HCT116 (cell line): ENCODE measurements around the gene GTF3C2. TPM values are rescaled to one million over a fixed set of nuclear protein-coding genes. Genes with fewer than 3 reads are reported as not detected.

Experiments used
- ATAC-seq: fragments of 200-7000 bp; cut with Tn5 transposase; 2 replicates; pipeline ENCODE4 v1.9.1; 2020; ENCODE audit warnings: mild to moderate bottlenecking, moderate library complexity
- Bru-seq: library from RNA; stranded (reverse); fragments of 400-500 nt; gene quantifications from one replicate; lab custom pipeline; 2021; lab: Mats Ljungman, UMichigan
- BruChase-seq, 2 experiments: library from RNA; stranded (reverse); fragments of 400-500 nt; gene quantifications; one replicate each; lab custom pipeline; 2021; lab: Mats Ljungman, UMichigan
- BruUV-seq: library from RNA; stranded (reverse); fragments of 400-500 nt; replicated peaks from 2 replicates; lab custom pipeline; 2021; lab: Mats Ljungman, UMichigan
- CTCF ChIA-PET: fragments of 300-600 bp; sonication (Branson Sonifier 250); formaldehyde crosslinking; loops from one replicate; lab custom pipeline; 2021; ENCODE audit warnings: antibody characterized with exemption; lab: Charles Lee
- POLR2A ChIA-PET: fragments of 300-600, 350-600 bp; sonication (Branson Sonifier 250); formaldehyde crosslinking; loops from one replicate; lab custom pipeline; 2021; ENCODE audit warnings: antibody characterized with exemption; lab: Charles Lee
- RAD21 ChIA-PET, 2 experiments: fragments of 300-600 bp; sonication (Branson Sonifier 250); formaldehyde crosslinking; loops; one replicate each; lab custom pipeline; 2023; ENCODE audit warnings: low total read pairs in 2 of 2; ENCODE audit not compliant: uncharacterized antibody in 2 of 2, unreplicated experiment in 2 of 2, low non-redundant PET in 1 of 2; lab: Charles Lee
- DNase-seq: peaks from one replicate; pipeline ENCODE4 v3.0.0-alpha.2; 2010; ENCODE audit warnings: low read depth, low spot score
- H2AFZ ChIP-seq: fragments of 200-600 bp; shearing (Covaris generic), sonication (generic); 2 replicates; pipeline ENCODE4 v1.6.1; 2017; ENCODE audit warnings: low read depth, mixed run types, mixed read lengths, antibody characterized with exemption, low read length; ENCODE audit not compliant: poor library complexity, severe bottlenecking
- H3K27ac ChIP-seq: 2 replicates; pipeline ENCODE4 v1.5.1; 2012; ENCODE audit warnings: low read depth, low read length
- H3K27me3 ChIP-seq: fragments of 200-600 bp; sonication (generic); 2 replicates; pipeline ENCODE4 v1.6.1; 2016; ENCODE audit warnings: mixed run types, low read length, mixed read lengths; ENCODE audit not compliant: insufficient read depth
- H3K36me3 ChIP-seq, 2 experiments: fragments of 200-500 bp in 1 of 2; fragments of 200-600 bp in 1 of 2; sonication (Bioruptor generic) in 1 of 2; sonication (generic) in 1 of 2; 2 replicates each; pipeline versions ENCODE4 v1.5.1 to v1.6.1; 2014 to 2016; ENCODE audit warnings: low read length in 2 of 2, inconsistent platforms in 1 of 2, mixed read lengths in 1 of 2, mixed run types in 1 of 2; ENCODE audit not compliant: insufficient read depth in 2 of 2, control insufficient read depth in 1 of 2
- H3K4me1 ChIP-seq, 2 experiments: fragments of 200-600 bp in 1 of 2; sonication (generic) in 1 of 2; 2 replicates each; pipeline versions ENCODE4 v1.5.1 to v1.6.1; 2012 to 2017; ENCODE audit warnings: low read length in 2 of 2, inconsistent platforms in 1 of 2, mild to moderate bottlenecking in 1 of 2, mixed read lengths in 1 of 2, mixed run types in 1 of 2, moderate library complexity in 1 of 2; ENCODE audit not compliant: insufficient read depth in 2 of 2, control insufficient read depth in 1 of 2
- H3K4me2 ChIP-seq: fragments of 200-600 bp; sonication (generic); 2 replicates; pipeline ENCODE4 v1.6.1; 2017; ENCODE audit warnings: mixed run types, low read length, mixed read lengths
- H3K4me3 ChIP-seq, 2 experiments: fragments of 200-600 bp in 1 of 2; sonication (generic) in 1 of 2; replicated peaks in 1 of 2; 2 replicates each; pipeline ENCODE4 v1.5.1; 2011 to 2016; ENCODE audit warnings: low read length in 2 of 2, control low read depth in 1 of 2, low read depth in 1 of 2, mild to moderate bottlenecking in 1 of 2, mixed read lengths in 1 of 2, mixed run types in 1 of 2
- H3K79me2 ChIP-seq: fragments of 200-600 bp; sonication (generic); 2 replicates; pipeline ENCODE4 v1.6.1; 2017; ENCODE audit warnings: mild to moderate bottlenecking, mixed run types, low read length, moderate library complexity, mixed read lengths; ENCODE audit not compliant: insufficient read depth
- H3K9ac ChIP-seq: fragments of 200-600 bp; sonication (generic); 2 replicates; pipeline ENCODE4 v1.6.1; 2016; ENCODE audit warnings: low read length, mixed read lengths
- H3K9me2 ChIP-seq: fragments of 200-600 bp; sonication (generic), shearing (Covaris generic); 2 replicates; pipeline ENCODE4 v1.6.1; 2017; ENCODE audit warnings: mixed run types, mild to moderate bottlenecking, moderate library complexity; ENCODE audit not compliant: insufficient read depth
- H3K9me3 ChIP-seq, 2 experiments: fragments of 200-500 bp in 1 of 2; fragments of 200-600 bp in 1 of 2; sonication (Bioruptor generic) in 1 of 2; sonication (generic) in 1 of 2; 2 replicates each; pipeline ENCODE4 v1.6.1; 2014 to 2017; ENCODE audit warnings: low read length in 2 of 2, mixed read lengths in 2 of 2, inconsistent platforms in 1 of 2, low read depth in 1 of 2, mild to moderate bottlenecking in 1 of 2, mixed run types in 1 of 2, moderate library complexity in 1 of 2; ENCODE audit not compliant: control insufficient read depth in 1 of 2, insufficient read depth in 1 of 2
- H4K20me1 ChIP-seq: fragments of 200-600 bp; sonication (generic), shearing (Covaris generic); 2 replicates; pipeline ENCODE4 v1.6.1; 2017; ENCODE audit warnings: mixed run types, mild to moderate bottlenecking, moderate library complexity; ENCODE audit not compliant: insufficient read depth
- CBX3 ChIP-seq: IDR thresholded peaks from 2 replicates; pipeline ENCODE4 v1.6.1; 2012; ENCODE audit warnings: low read depth
- CEBPB ChIP-seq: IDR thresholded peaks from 2 replicates; pipeline ENCODE4 v1.6.1; 2012; ENCODE audit warnings: low read depth
- EGR1 ChIP-seq: IDR thresholded peaks from 2 replicates; pipeline ENCODE4 v1.6.1; 2012; ENCODE audit warnings: low read depth
- FOSL1 ChIP-seq: IDR thresholded peaks from 2 replicates; pipeline ENCODE4 v1.6.1; 2012; ENCODE audit warnings: low read depth
- MAX ChIP-seq: IDR thresholded peaks from 2 replicates; pipeline ENCODE4 v1.6.1; 2012
- POLR2A ChIP-seq: IDR thresholded peaks from 2 replicates; pipeline ENCODE4 v1.7.0; 2011; ENCODE audit warnings: borderline replicate concordance; ENCODE audit not compliant: insufficient read depth, insufficient read length; ENCODE audit errors: extremely low read depth
- POLR2AphosphoS5 ChIP-seq: IDR thresholded peaks from 2 replicates; pipeline ENCODE4 v1.6.1; 2011; ENCODE audit warnings: mild to moderate bottlenecking, low read depth, low read length, moderate library complexity
- REST ChIP-seq: IDR thresholded peaks from 2 replicates; pipeline ENCODE4 v1.6.1; 2012; ENCODE audit warnings: low read depth
- SIN3A ChIP-seq: IDR thresholded peaks from 2 replicates; pipeline ENCODE4 v1.6.1; 2012; ENCODE audit warnings: low read depth
- SP1 ChIP-seq: IDR thresholded peaks from 2 replicates; pipeline ENCODE4 v1.6.1; 2012; ENCODE audit warnings: low read depth
- SRF ChIP-seq: IDR thresholded peaks from 2 replicates; pipeline ENCODE4 v1.6.1; 2012; ENCODE audit warnings: low read depth
- TCF7L2 ChIP-seq: IDR thresholded peaks from 2 replicates; pipeline ENCODE4 v1.7.0; 2011; ENCODE audit warnings: borderline replicate concordance, inconsistent platforms; ENCODE audit not compliant: insufficient read depth, insufficient read length; ENCODE audit errors: extremely low read depth
- ZBTB33 ChIP-seq: IDR thresholded peaks from 2 replicates; pipeline ENCODE4 v1.6.1; 2011; ENCODE audit warnings: mild to moderate bottlenecking, low read length, moderate library complexity; ENCODE audit not compliant: insufficient replicate concordance; ENCODE audit errors: extremely low read depth
- ZNF274 ChIP-seq: fragments of 200-500 bp; sonication (Bioruptor generic); IDR thresholded peaks from 2 replicates; pipeline ENCODE4 v1.6.1; 2014; ENCODE audit warnings: mild to moderate bottlenecking, low read depth, low read length, inconsistent platforms
- intact Hi-C: fragments of 100-400 bp; cut with micrococcal nuclease; formaldehyde crosslinking; loops from 2 replicates; pipeline ENCODE4 v1.10.0; 2022
- long read RNA-seq: library from polyadenylated mRNA; unstranded; transcript quantifications from one replicate; pipeline ENCODE4 v2.0.0, GENCODE V29; 2021; ENCODE audit not compliant: unreplicated experiment
- polyA plus RNA-seq: library from polyadenylated mRNA; unstranded; fragments of >200 nt; gene quantifications from 2 replicates; pipeline ENCODE4 v1.2.1, GENCODE V29; 2012; ENCODE audit warnings: missing spikeins
- total RNA-seq: library from RNA; stranded (reverse); gene quantifications from one replicate; pipeline ENCODE4 v1.2.1, GENCODE V29; 2021; ENCODE audit not compliant: unreplicated experiment
- TF ChIP-seq, protein P1 (sequence below): IDR thresholded peaks from 2 replicates; pipeline ENCODE4 v1.6.1; 2012

GTF3C2 gene
- total RNA-seq (88.2 TPM), Bru-seq, nascent RNA (percentile 82 among the genes with signal in this experiment), BruChase-seq, experiment 1, labeled RNA remaining after a 6-hour chase (percentile 90 among the genes with signal in this experiment), BruChase-seq, experiment 2, labeled RNA remaining after a 2-hour chase (percentile 89 among the genes with signal in this experiment)
- polyA plus RNA-seq: 46.5 and 55.2 TPM in 2 replicates
- long read RNA-seq, transcript GTF3C2-201 (19 exons, 3,882 nt): major isoform, 23 of 87 reads
- long read RNA-seq, partial matches to known transcripts: 47 of 87 reads
- long read RNA-seq, other reads (novel, unspliced or antisense): 15 of 87 reads

DNA sequence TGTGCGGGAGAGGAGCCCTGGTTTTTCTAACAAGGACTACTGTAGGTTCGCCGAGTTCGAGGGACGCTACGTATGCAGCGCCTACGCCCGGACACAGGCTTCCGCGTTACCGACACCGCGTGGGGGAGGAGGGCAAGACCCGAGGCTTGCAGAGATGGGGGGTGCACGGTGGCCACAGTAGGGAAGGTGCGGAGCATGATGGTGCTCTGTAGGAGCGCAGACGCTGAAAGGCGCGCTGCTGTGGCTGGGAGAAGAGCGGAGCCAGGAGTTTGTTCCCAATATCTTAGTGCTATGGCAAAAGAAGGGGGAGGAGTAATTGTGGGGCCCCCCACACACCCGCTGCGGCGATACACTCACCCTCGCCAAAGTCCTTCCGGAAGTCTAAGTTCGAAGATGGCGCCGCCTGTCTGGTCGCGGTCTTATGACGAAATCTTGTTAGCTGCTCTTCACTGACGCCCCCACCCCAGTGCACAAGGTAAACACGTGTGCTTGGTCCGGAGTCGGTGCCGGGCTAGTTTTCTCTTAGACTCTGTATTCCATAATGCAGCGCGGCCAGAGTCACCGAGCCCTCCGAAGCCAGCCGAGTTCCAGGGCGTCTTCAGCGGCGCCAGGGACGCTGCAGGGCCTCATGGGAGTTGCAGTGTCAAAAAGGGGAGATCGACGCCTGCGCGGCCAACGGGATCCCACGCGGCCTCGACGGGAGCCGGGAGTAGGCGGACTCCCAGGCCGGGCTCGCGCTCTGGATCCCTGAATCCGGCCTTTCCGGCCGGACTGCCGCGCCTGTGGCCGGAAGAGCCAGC lies at the start of gene GTF3C2:
Gene GTF3C2 (minus strand): TSS at position 383 of the 800 bp plus-strand sequence. CDS start 13,210 bp downstream, outside the sequence.
- Histone ChIP-seq H3K36me3 (no peaks in the 10 kb centered on the region), H3K79me2 (peaks cover 67% of the 10 kb centered on the region), H3K27me3 (no peaks in the 10 kb centered on the region), H3K4me1 (peaks cover 12 to 28% of the 10 kb centered on the region in 2 experiments), H3K4me3 (peak within 1 kb of the TSS; percentile 99 to 100), H3K9me3 (no peaks in the 10 kb centered on the region), H2AFZ (peak within 1 kb of the TSS; percentile 35), H3K9ac (peak within 1 kb of the TSS; percentile 99), H3K4me2 (peak within 1 kb of the TSS; percentile 84), H3K9me2 (no peaks in the 10 kb centered on the region), H4K20me1 (no peaks in the 10 kb centered on the region), H3K27ac (peak within 1 kb of the TSS; percentile 98)
- POLR2A ChIA-PET: interaction anchor here (1.3 to 2.5 kb wide), 2 partner anchors 12 to 13 kb away, joined by 3 to 14 read pairs; partner anchors contain the start of genes EIF2B4 and SNX17
- peak; percentile 85 for ATAC-seq
- CTCF ChIA-PET: interaction anchor here (1.8 kb wide), 1 partner anchor 13 kb away, joined by 7 read pairs; no protein-coding TSS in a partner anchor
- no TSS peak for BruUV-seq
- intact Hi-C loops: loop anchor here (1.0 to 2.0 kb wide), 2 partner anchors 14 to 33 kb away; partner anchors contain the start of genes EIF2B4, MPV17 and SNX17
- peak; percentile 98 for DNase-seq
- RAD21 ChIA-PET: no interaction called here
- TF ChIP-seq REST (no peak), CEBPB (no peak), TCF7L2 (peak; percentile 17), EGR1 (peak; percentile 89), FOSL1 (no peak), ZNF274 (no peak), ZBTB33 (peak; percentile 87), MAX (peak; percentile 97), CBX3 (peak; percentile 50; the same call in 1 of the 2 replicates), SP1 (peak; percentile 75; the same call in 1 of the 2 replicates), SRF (peak; percentile 94), SIN3A (peak; percentile 79), POLR2AphosphoS5 (peak; percentile 86), POLR2A (no peak)
- TF ChIP-seq, protein P1, sequence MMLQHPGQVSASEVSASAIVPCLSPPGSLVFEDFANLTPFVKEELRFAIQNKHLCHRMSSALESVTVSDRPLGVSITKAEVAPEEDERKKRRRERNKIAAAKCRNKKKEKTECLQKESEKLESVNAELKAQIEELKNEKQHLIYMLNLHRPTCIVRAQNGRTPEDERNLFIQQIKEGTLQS: no peak
